Measurements from ENCODE around the gene NMRK2.

- TF ChIP-seq POLR2A (IDR thresholded peaks at IDR 0.05; ENCODE audit: low read length) (no peak), REST (IDR thresholded peaks at IDR 0.05) (no peak), HOXB13 (CRISPR knock-in tag; IDR thresholded peaks at IDR 0.05; ENCODE audit: low read depth) (no peak), CTCF (IDR thresholded peaks at IDR 0.05) (no peak), EP300 (IDR thresholded peaks at IDR 0.05) (no peak), SMC3 (IDR thresholded peaks at IDR 0.05) (no peak), RNF2 (IDR thresholded peaks at IDR 0.05; ENCODE audit: borderline replicate concordance, low read depth) (no peak), RFX5 (IDR thresholded peaks at IDR 0.05) (no peak), SREBF2 (IDR thresholded peaks at IDR 0.05) (no peak), ATOH8 (CRISPR knock-in tag; IDR thresholded peaks at IDR 0.05; ENCODE audit: low read depth) (no peak)
Observed at GRCh38 chr19:3968556-3969434, 35.9 kb downstream of the NMRK2 start.
